K562 (cell line): ENCODE data around the gene GRK3.
"Not testable (repeated sequence)": the region's sequence is repeated elsewhere in the genome, so short reads cannot be mapped to it uniquely, and the experiment has no call there.

Experiments
- CHD2 ChIP-seq: IDR thresholded peaks from 2 replicates; pipeline ENCODE4 v1.6.1; 2011; ENCODE audit warnings: low read depth, low read length
- NFATC3 ChIP-seq: fragments of 450-650 bp; IDR thresholded peaks from 2 replicates; pipeline ENCODE4 v1.6.1; 2017; ENCODE audit warnings: mild to moderate bottlenecking
- POLR2AphosphoS5 ChIP-seq: IDR thresholded peaks from 2 replicates; pipeline ENCODE4 v1.6.1; 2011; ENCODE audit warnings: mild to moderate bottlenecking, low read depth, low read length, moderate library complexity; ENCODE audit not compliant: control insufficient read depth, insufficient read depth
- SMAD4 ChIP-seq: fragments of 250-450 bp; sonication (Bioruptor Pico); conservative IDR thresholded peaks from 2 replicates; pipeline ENCODE4 v1.8.0; 2021; ENCODE audit warnings: inconsistent platforms, mild to moderate bottlenecking, moderate library complexity
- ZC3H4 ChIP-seq: sonication (generic); formaldehyde crosslinking; IDR thresholded peaks from 2 replicates; pipeline ENCODE4 v1.9.0; 2021; ENCODE audit warnings: missing genetic modification reagents, borderline replicate concordance

GRCh38 chr22:25575674-25576392 lies 11.4 kb downstream of the GRK3 start:
- TF ChIP-seq SMAD4 (CRISPR knock-in tag); CHD2; POLR2AphosphoS5; ZC3H4 (CRISPR knock-in tag); NFATC3: not testable (repeated sequence)
